Thoracic aorta (tissue), 2 donors: ENCODE data around the gene PRR15. TPM values are rescaled to one million over a fixed set of nuclear protein-coding genes. Genes with fewer than 3 reads are reported as not detected.
A peak's percentile ranks its signal among the peaks of the same experiment; 100 is the strongest.

Experiments
- ATAC-seq: fragments of 150-250 bp; one replicate; pipeline ENCODE4 v1.8.0; 2017; ENCODE audit warnings: low read depth; ENCODE audit not compliant: insufficient number of reproducible peaks, low FRiP score
- DNase-seq: peaks from one replicate; pipeline ENCODE4 v3.0.0-alpha.2; 2020; ENCODE audit warnings: low spot score
- H3K27ac ChIP-seq, 2 donors: fragments of 200-600 bp; sonication (generic); 1 replicate in 1 of 2; 2 replicates in 1 of 2; pipeline ENCODE4 v1.5.1; 2016; ENCODE audit warnings: mild to moderate bottlenecking in 2 of 2, moderate library complexity in 2 of 2
- H3K27me3 ChIP-seq: fragments of 200-600 bp; sonication (generic); replicated peaks from 2 replicates; pipeline ENCODE4 v1.6.0; 2016; ENCODE audit warnings: mild to moderate bottlenecking; ENCODE audit not compliant: insufficient read depth
- H3K36me3 ChIP-seq: fragments of 200-600 bp; sonication (generic); one replicate; pipeline ENCODE4 v1.5.1; 2016
- H3K4me1 ChIP-seq, 2 donors: fragments of 200-600 bp; sonication (generic); 1 replicate in 1 of 2; 2 replicates in 1 of 2; pipeline versions ENCODE4 v1.5.1 to v1.6.0; 2016; ENCODE audit warnings: low read depth in 2 of 2, mild to moderate bottlenecking in 1 of 2; ENCODE audit not compliant: control insufficient read depth in 1 of 2
- H3K4me3 ChIP-seq: fragments of 200-600 bp; sonication (generic); 2 replicates; pipeline ENCODE4 v1.5.1; 2016; ENCODE audit warnings: mild to moderate bottlenecking
- H3K9me3 ChIP-seq: fragments of 200-600 bp; sonication (generic); 2 replicates; pipeline ENCODE4 v1.5.1; 2016
- CTCF ChIP-seq: fragments of 200-600 bp; sonication (generic); IDR thresholded peaks from one replicate; pipeline ENCODE4 v1.5.1; 2019; ENCODE audit warnings: antibody characterized with exemption
- total RNA-seq, 2 donors: library from RNA; depleted of rRNA; stranded (reverse); fragments of >200 nt; gene quantifications; one replicate each; pipeline versions ENCODE4 v1.1.0 to v1.2.3, GENCODE V29; 2016

The PRR15 gene
- total RNA-seq, 2 donors from 2014 or later = 2.5 to 6.0 TPM

- Histone ChIP-seq H3K4me3 (peak overlapping the region; percentile 77), H3K4me1 (peaks cover 18 to 26% of the 10 kb centered on the region in 2 donors), H3K36me3 (no peaks in the 10 kb centered on the region), H3K9me3 (no peaks in the 10 kb centered on the region), H3K27ac (peak overlapping the region in 1 of 2 donors; percentile 3), H3K27me3 (no peaks in the 10 kb centered on the region)
- no peak for ATAC-seq
- no peak for DNase-seq
- TF ChIP-seq CTCF = peak; percentile 7
Observed at GRCh38 chr7:29564496-29565223, 1.0 kb downstream of the PRR15 start.

- Histone ChIP-seq H3K27me3 (no peaks in the 10 kb centered on the region), H3K9me3 (no peaks in the 10 kb centered on the region), H3K4me1 (peaks cover 18 to 26% of the 10 kb centered on the region in 2 donors), H3K36me3 (no peaks in the 10 kb centered on the region), H3K4me3 (peak overlapping the region; percentile 77), H3K27ac (peak overlapping the region in 1 of 2 donors; percentile 3)
- DNase-seq (no peak), ATAC-seq (no peak)
- TF ChIP-seq CTCF = no peak
Observed at GRCh38 chr7:29565224-29565630, 1.6 kb downstream of the PRR15 start.

- Histone ChIP-seq H3K4me3 (peak overlapping the region; percentile 77), H3K27ac (no peak overlapping the region), H3K27me3 (no peaks in the 10 kb centered on the region), H3K36me3 (no peaks in the 10 kb centered on the region), H3K9me3 (no peaks in the 10 kb centered on the region), H3K4me1 (peaks cover 18 to 26% of the 10 kb centered on the region in 2 donors)
- no peak for ATAC-seq
- no peak for DNase-seq
- no peak for TF ChIP-seq CTCF
Observed at GRCh38 chr7:29565634-29565981, 2.0 kb downstream of the PRR15 start.

- Histone ChIP-seq H3K36me3 (no peaks in the 10 kb centered on the region), H3K27me3 (no peaks in the 10 kb centered on the region), H3K9me3 (no peaks in the 10 kb centered on the region), H3K27ac (no peak overlapping the region), H3K4me3 (peak overlapping the region; percentile 77), H3K4me1 (peaks cover 18 to 26% of the 10 kb centered on the region in 2 donors)
- DNase-seq (no peak), ATAC-seq (no peak)
- TF ChIP-seq CTCF = no peak
Observed at GRCh38 chr7:29565982-29566746, 2.5 kb downstream of the PRR15 start.

- DNase-seq (no peak), ATAC-seq (no peak)
- Histone ChIP-seq H3K36me3 (no peaks in the 10 kb centered on the region), H3K27me3 (no peaks in the 10 kb centered on the region), H3K27ac (no peak overlapping the region), H3K9me3 (no peaks in the 10 kb centered on the region), H3K4me1 (peaks cover 18 to 26% of the 10 kb centered on the region in 2 donors), H3K4me3 (no peak overlapping the region)
- no peak for TF ChIP-seq CTCF
Observed at GRCh38 chr7:29567174-29567573, 3.5 kb downstream of the PRR15 start.
